ENCODE measurements around the gene SUN1.

DNA sequence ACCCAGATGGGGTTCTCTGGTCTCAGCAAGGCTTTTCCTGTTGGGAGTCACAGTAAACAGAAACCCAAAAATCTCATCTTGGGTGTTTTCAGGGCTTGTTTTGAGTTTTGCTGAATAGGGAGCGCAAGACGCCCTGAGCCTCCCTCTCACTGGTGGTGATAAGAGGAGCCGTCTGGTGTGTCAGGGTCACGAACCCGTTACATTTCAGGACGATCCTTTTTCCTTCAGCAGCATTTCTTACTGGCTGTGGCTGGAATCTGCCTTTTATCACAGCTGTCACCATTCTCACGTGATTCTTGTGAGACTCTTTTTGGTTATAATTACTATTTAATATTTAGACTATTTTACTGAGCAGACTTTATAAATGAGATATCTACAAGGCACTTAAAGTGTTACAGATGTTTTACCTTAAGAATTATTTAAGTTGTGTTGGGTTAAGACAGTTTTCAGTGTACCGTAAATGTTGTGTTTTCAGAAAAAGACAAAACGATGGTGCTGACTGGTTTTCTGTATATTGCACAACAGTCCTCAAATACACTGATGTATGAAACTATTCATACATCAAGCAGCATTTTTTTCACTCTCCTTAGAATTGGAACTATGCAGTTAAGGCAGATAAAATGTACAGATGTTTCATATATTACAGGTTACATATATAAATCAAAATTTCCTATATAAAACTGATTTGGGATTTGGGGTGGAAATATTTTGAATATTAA is 41.9 kb downstream of the SUN1 start:
- TF ChIP-seq, protein P1, sequence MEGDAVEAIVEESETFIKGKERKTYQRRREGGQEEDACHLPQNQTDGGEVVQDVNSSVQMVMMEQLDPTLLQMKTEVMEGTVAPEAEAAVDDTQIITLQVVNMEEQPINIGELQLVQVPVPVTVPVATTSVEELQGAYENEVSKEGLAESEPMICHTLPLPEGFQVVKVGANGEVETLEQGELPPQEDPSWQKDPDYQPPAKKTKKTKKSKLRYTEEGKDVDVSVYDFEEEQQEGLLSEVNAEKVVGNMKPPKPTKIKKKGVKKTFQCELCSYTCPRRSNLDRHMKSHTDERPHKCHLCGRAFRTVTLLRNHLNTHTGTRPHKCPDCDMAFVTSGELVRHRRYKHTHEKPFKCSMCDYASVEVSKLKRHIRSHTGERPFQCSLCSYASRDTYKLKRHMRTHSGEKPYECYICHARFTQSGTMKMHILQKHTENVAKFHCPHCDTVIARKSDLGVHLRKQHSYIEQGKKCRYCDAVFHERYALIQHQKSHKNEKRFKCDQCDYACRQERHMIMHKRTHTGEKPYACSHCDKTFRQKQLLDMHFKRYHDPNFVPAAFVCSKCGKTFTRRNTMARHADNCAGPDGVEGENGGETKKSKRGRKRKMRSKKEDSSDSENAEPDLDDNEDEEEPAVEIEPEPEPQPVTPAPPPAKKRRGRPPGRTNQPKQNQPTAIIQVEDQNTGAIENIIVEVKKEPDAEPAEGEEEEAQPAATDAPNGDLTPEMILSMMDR (IDR thresholded peaks at IDR 0.05; ENCODE audit: low read depth, low read length): no peak
- no peak for TF ChIP-seq EZH2phosphoT487 (IDR thresholded peaks at IDR 0.05; ENCODE audit: low read depth)

Measured in OCI-LY3 (cell line).